GM10266 (cell line): ENCODE data around the gene MXD4.

ENCODE experiments used
- DNase-seq: peaks from one replicate; pipeline ENCODE4 v3.0.0; 2012; ENCODE audit errors: extremely low spot score
- CTCF ChIP-seq: IDR thresholded peaks from 2 replicates; pipeline ENCODE4 v1.5.1; 2012; ENCODE audit warnings: mild to moderate bottlenecking, low read depth; ENCODE audit not compliant: control insufficient read depth, insufficient read depth; ENCODE audit errors: missing control alignments

The MXD4 gene

GRCh38 chr4:2273221-2273620 is 11.3 kb upstream of the MXD4 start:
- no peak for DNase-seq
- TF ChIP-seq CTCF = no peak

GRCh38 chr4:2272828-2273120 is 10.9 kb upstream of the MXD4 start:
- TF ChIP-seq CTCF = no peak
- DNase-seq = no peak

- no peak for DNase-seq
- no peak for TF ChIP-seq CTCF
These were observed 10.3 kb upstream of the MXD4 start for GRCh38 chr4:2272026-2272827.

GRCh38 chr4:2271279-2272025 is 9.5 kb upstream of the MXD4 start:
- no peak for DNase-seq

GRCh38 chr4:2270341-2271165 is 8.6 kb upstream of the MXD4 start:
- TF ChIP-seq CTCF = no peak
- DNase-seq = no peak

More at GRCh38 chr4:2271279-2272025, 9.5 kb upstream of the MXD4 start:
- TF ChIP-seq CTCF = no peak

GRCh38 chr4:2269618-2270163 is 7.8 kb upstream of the MXD4 start:
- DNase-seq = no peak
- no peak for TF ChIP-seq CTCF
